Thoracic aorta (tissue), 2 donors: Measurements from ENCODE around the gene NODAL. TPM values are rescaled to one million over a fixed set of nuclear protein-coding genes. Genes with fewer than 3 reads are reported as not detected.
A peak's percentile ranks its signal among the peaks of the same experiment; 100 is the strongest.
"Not testable (repeated sequence)": the region's sequence is repeated elsewhere in the genome, so short reads cannot be mapped to it uniquely, and the experiment has no call there.

Experiments used
- ATAC-seq: fragments of 150-250 bp; one replicate; pipeline ENCODE4 v1.8.0; 2017; ENCODE audit warnings: low read depth; ENCODE audit not compliant: insufficient number of reproducible peaks, low FRiP score
- DNase-seq: peaks from one replicate; pipeline ENCODE4 v3.0.0-alpha.2; 2020; ENCODE audit warnings: low spot score
- H3K27ac ChIP-seq, 2 donors: fragments of 200-600 bp; sonication (generic); 1 replicate in 1 of 2; 2 replicates in 1 of 2; pipeline ENCODE4 v1.5.1; 2016; ENCODE audit warnings: mild to moderate bottlenecking in 2 of 2, moderate library complexity in 2 of 2
- H3K27me3 ChIP-seq: fragments of 200-600 bp; sonication (generic); replicated peaks from 2 replicates; pipeline ENCODE4 v1.6.0; 2016; ENCODE audit warnings: mild to moderate bottlenecking; ENCODE audit not compliant: insufficient read depth
- H3K36me3 ChIP-seq: fragments of 200-600 bp; sonication (generic); one replicate; pipeline ENCODE4 v1.5.1; 2016
- H3K4me1 ChIP-seq, 2 donors: fragments of 200-600 bp; sonication (generic); 1 replicate in 1 of 2; 2 replicates in 1 of 2; pipeline versions ENCODE4 v1.5.1 to v1.6.0; 2016; ENCODE audit warnings: low read depth in 2 of 2, mild to moderate bottlenecking in 1 of 2; ENCODE audit not compliant: control insufficient read depth in 1 of 2
- H3K4me3 ChIP-seq: fragments of 200-600 bp; sonication (generic); 2 replicates; pipeline ENCODE4 v1.5.1; 2016; ENCODE audit warnings: mild to moderate bottlenecking
- H3K9me3 ChIP-seq: fragments of 200-600 bp; sonication (generic); 2 replicates; pipeline ENCODE4 v1.5.1; 2016
- total RNA-seq, 2 donors: library from RNA; depleted of rRNA; stranded (reverse); fragments of >200 nt; gene quantifications; one replicate each; pipeline versions ENCODE4 v1.1.0 to v1.2.3, GENCODE V29; 2016
- TF ChIP-seq, protein P1 (sequence below): fragments of 200-600 bp; sonication (generic); IDR thresholded peaks from one replicate; pipeline ENCODE4 v1.5.1; 2019; ENCODE audit warnings: antibody characterized with exemption

NODAL gene
- total RNA-seq, result under 1 TPM in 1 of 2 donors, not detected in 1; 0.27 TPM

DNA sequence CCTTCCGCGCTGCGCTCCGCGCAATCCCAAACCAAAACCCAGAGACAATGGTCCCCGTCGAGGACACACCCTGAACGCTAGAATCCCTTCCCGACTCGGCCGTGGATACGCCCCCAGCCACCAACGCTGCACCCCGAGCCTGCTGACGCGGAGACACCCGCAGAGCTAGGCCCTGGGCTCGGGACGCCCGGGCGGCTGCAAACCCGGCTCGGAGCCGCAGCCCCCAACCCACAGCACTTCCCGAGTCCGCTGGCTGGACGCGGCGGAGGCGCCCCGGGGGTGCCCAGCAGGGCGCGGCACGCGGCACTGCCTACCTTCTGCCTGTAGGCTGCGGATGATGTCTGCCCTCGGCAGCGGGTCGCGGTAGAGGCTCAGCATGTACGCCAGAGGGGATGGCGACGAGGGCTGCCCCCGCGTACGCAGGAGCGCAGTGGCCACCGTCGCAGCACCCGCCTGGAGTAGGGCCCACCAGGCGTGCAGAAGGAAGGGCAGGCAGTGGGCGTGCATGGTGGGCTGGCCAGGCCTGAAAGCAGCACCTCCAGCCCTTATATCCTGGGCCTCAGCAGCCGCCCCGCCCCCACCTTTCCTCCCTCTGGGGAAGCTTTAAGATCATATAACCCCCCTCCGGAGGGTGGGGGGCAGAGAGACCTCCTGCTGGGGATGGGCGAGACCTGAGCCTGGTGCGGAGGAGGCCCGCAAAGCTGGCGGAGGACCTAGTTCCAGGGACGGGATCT, at the start of gene NODAL:
Gene NODAL (minus strand): TSS at position 521 of the 734 bp plus-strand sequence. CDS start 14 bp downstream, at position 507.
- no peak within 1 kb of the TSS for H3K27ac ChIP-seq
- DNase-seq, result no peak
- ATAC-seq, result no peak
- no peaks in the 10 kb centered on the region for H3K9me3 ChIP-seq
- peaks cover 17% of the 10 kb centered on the region for H3K27me3 ChIP-seq
- H3K36me3 ChIP-seq, result no peaks in the 10 kb centered on the region
- peak within 1 kb of the TSS; percentile 63 for H3K4me3 ChIP-seq
- H3K4me1 ChIP-seq, result peaks cover 11 to 15% of the 10 kb centered on the region in 2 donors
- TF ChIP-seq, protein P1, sequence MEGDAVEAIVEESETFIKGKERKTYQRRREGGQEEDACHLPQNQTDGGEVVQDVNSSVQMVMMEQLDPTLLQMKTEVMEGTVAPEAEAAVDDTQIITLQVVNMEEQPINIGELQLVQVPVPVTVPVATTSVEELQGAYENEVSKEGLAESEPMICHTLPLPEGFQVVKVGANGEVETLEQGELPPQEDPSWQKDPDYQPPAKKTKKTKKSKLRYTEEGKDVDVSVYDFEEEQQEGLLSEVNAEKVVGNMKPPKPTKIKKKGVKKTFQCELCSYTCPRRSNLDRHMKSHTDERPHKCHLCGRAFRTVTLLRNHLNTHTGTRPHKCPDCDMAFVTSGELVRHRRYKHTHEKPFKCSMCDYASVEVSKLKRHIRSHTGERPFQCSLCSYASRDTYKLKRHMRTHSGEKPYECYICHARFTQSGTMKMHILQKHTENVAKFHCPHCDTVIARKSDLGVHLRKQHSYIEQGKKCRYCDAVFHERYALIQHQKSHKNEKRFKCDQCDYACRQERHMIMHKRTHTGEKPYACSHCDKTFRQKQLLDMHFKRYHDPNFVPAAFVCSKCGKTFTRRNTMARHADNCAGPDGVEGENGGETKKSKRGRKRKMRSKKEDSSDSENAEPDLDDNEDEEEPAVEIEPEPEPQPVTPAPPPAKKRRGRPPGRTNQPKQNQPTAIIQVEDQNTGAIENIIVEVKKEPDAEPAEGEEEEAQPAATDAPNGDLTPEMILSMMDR, result no peak

DNA sequence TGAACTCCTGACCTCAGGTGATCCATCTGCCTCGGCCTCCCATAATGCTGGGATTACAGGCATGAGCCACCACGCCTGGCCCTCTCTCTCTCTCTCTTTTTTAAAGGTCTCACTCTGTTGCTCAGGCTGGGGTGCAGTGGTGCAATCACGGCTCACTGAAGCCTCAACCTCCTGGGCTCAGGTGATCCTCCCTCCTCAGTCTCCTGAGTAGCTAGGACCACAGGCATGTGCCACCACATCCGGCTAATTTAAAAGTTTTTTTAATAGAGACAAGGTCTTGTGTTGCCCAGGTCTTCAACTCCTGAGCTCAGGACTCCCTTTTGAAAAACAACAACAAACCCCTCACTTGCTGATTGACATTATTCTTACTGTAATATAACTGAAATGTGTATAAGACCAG, 48.7 kb upstream of the NODAL start:
- Histone ChIP-seq H3K27me3 (no peaks in the 10 kb centered on the region), H3K36me3 (peaks cover 3% of the 10 kb centered on the region), H3K27ac (no peak overlapping the region), H3K9me3 (no peaks in the 10 kb centered on the region), H3K4me3 (no peak overlapping the region), H3K4me1 (peaks cover 0 to 10% of the 10 kb centered on the region in 2 donors)
- TF ChIP-seq, protein P1, result no peak
- DNase-seq, result no peak
- no peak for ATAC-seq

DNA sequence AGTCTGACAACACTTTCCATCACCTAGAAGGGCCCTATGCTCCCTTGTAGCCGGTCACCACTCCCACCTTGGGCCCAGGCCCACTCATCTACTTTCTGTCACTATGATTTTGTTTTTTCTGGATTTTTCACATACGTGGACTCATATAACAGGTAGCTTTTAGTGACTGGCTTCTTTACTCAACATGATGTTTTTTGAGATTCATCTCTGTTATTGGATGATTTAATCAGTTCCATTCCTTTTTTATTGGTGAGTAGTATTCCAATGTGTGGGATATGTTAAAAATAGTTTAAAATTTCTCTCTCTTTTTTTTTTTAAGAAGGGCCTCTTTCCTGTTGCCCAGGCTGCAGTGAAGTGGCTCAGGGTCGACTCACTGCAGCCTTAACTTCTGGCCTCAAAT, 46.3 kb upstream of the NODAL start:
- no peak for DNase-seq
- H3K9me3 ChIP-seq, result no peaks in the 10 kb centered on the region
- ATAC-seq, result no peak
- H3K4me3 ChIP-seq, result no peak overlapping the region
- TF ChIP-seq, protein P1, result no peak
- peaks cover 3% of the 10 kb centered on the region for H3K36me3 ChIP-seq
- H3K27me3 ChIP-seq, result no peaks in the 10 kb centered on the region
- H3K4me1 ChIP-seq, result peaks cover 4 to 13% of the 10 kb centered on the region in 2 donors
- H3K27ac ChIP-seq, result no peak overlapping the region

DNA sequence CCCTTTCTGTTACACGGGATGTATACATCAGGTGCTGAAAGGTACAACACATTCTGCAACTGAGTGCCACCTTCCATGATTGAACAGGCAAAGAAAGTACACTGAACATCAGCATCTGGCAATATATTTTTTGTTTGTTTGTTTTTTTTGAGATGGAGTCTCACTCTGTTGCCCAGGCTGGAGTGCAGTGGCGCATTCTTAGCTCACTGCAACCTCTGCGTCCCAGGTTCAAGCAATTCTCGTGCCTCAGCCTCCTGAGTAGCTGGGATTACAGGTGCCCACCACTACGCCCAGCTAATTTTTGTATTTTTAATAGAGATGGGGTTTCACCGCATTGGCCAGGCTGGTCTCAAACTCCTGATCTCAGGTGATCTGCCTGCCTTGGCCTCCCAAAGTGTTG, 42.4 kb upstream of the NODAL start:
- not testable (repeated sequence) for H3K27me3 ChIP-seq, H3K36me3 ChIP-seq, H3K4me3 ChIP-seq, ATAC-seq, DNase-seq, H3K9me3 ChIP-seq
- Histone ChIP-seq H3K27ac (peak overlapping the region; percentile 26 to 72), H3K4me1 (peaks cover 26 to 53% of the 10 kb centered on the region in 2 donors)

DNA sequence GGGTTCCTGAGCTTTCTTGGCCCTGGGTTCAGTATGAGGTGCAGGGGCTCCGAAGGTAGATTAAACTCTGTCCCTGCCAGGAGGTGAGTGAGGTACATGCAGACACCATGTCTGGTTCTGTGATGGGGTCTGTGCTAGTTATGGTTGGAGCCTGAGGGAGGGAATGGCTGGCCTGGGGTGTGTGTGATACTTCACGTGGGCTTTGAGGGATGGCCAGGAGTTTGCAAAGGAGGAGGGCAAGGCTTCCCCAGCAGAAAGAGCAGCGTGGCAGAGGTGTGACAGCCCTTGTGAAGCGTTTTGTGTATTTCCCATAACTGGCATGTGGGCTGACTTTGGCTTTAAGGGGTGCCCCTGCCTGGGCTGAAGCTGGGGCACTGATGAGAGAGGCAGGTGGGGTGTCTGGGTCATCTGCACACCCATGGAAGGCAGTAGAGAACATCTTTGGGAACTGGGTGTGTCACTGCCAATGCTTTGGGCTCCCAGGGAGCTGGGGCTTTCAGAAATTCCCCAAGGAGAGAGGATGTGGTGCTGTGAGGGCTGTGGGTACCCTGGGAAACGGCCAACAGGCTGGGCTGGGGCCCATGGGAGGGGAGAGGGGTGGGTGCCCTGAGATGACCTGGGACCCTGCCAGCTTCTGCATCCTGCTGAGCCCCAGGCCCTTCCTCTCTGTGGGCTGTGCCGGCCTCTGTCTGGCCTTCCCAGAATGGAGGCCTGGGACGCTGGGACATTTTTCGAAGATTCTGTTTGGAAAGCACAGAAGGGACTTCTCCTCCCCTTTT, 41.7 kb upstream of the NODAL start:
- peaks cover 3% of the 10 kb centered on the region for H3K36me3 ChIP-seq
- H3K27me3 ChIP-seq, result no peaks in the 10 kb centered on the region
- DNase-seq (no peak), ATAC-seq (no peak)
- peak overlapping the region; percentile 26 to 72 for H3K27ac ChIP-seq
- no peaks in the 10 kb centered on the region for H3K9me3 ChIP-seq
- H3K4me3 ChIP-seq, result no peak overlapping the region
- peaks cover 26 to 54% of the 10 kb centered on the region in 2 donors for H3K4me1 ChIP-seq
- TF ChIP-seq, protein P1, result no peak
